CD4-positive, alpha-beta T cell treated with Interleukin-15 for 4 hours (primary cell): Measurements from ENCODE around the gene OR11A1.
"Not testable (repeated sequence)": the region's sequence is repeated elsewhere in the genome, so short reads cannot be mapped to it uniquely, and the experiment has no call there.

ENCODE experiments used
- DNase-seq: peaks from one replicate; pipeline ENCODE4 v3.0.0-alpha.2; 2020; ENCODE audit warnings: low spot score

Gene OR11A1

DNA sequence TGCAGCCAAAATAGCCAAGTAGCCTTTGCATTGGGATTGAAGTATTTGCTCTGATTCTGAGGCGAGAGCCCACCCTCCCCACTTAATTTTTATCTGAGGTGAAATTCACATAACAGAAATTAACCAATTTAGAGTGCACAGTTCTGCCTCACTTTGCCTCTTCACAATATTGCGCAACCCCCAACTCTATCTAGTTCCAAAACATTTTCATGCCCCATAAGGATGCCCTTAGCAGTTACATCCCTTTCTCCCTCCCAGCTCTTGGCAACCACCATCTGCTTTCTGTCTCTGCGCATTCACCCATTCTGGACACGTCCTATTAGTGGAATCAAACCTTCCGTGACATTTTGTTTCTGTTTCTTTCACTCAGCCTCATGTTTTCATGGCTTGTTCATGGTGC lies 21.9 kb upstream of the OR11A1 start:
- no peak for DNase-seq

DNA sequence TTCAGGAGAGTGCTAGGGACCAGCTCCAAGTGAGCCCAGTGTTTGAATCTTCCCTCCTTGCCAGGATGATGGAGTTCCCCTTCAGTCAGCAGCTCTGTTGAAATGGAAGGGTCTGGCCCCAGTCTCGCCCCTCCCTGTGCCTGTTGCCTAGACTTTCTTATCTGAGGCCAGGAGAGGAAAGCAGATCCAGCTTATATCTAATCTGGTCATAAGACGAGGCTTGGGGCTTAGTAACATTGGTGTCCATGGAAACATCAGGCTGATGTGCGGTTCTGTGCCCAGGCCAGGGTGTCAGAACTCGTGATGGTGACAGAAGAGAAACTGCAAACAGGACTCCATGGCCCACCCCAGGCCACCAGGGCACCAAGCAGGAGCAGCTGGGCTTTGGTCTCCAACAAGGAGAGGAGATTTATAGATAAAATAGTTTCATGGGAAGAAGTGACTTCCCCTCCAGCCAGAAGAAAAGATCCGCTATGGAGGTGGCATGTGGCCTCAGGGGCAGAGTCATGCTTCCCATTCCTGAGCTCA lies 21.1 kb upstream of the OR11A1 start:
- DNase-seq = no peak

DNA sequence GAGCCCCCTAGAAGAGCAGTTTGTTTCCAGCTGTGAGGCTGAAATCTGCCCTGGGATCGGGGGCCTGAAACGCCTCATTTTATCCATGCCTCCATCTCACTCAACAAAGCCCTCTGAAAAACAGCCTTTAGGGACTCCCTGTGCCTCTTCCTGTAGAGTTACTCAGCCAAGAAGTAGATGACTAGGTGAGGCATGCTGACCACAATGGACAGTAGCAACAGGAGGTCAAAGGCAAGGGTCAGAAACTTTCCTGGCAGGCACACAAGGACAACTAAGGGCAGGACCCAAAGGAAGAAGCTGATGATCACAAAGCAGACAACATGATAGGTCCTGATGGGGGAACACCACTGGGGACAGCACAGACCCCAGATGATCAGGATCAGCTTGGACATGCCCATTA lies 18.1 kb upstream of the OR11A1 start:
- no peak for DNase-seq

- no peak for DNase-seq
Measured at GRCh38 chr6:29466241-29466640, 9.4 kb upstream of the OR11A1 start.

DNA sequence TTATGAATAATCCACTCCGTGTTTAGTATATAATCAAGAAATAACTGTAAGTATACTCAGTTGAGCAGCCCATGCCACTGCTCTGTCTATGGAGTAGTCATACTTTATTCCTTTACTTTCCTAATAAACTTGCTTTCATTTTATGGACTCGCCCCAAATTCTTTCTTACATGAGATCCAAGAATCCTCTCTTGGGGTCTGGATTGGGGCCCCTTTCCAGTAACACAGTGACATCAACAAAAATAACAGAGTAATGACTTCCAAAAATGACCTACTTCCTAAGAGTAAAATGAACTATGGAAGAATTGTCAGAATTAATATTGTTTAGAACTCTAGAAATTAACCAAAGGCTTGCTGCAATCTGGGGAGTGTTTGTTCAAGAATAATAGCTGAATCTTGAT lies 8.9 kb upstream of the OR11A1 start:
- DNase-seq = no peak

DNA sequence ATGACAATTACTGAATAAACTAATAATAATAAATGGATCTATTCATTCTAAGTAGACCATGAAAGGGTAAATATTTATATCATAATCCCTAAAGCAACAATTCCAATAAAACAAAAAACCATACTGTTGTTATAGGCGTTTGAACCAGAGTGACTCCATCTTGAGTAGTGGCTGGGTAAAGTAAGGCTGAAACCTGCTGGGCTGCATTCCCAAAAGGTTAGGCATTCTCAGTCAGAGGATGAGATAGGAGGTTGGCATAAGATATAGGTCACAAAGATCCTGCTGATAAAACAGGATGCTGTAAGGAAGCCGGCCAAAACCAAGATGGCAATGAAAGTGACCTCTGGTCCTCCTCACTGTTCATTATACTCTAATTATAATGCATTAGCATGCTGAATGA lies 8.4 kb upstream of the OR11A1 start:
- DNase-seq = no peak

GRCh38 chr6:29462022-29462421 lies 5.2 kb upstream of the OR11A1 start:
- DNase-seq = no peak

DNA sequence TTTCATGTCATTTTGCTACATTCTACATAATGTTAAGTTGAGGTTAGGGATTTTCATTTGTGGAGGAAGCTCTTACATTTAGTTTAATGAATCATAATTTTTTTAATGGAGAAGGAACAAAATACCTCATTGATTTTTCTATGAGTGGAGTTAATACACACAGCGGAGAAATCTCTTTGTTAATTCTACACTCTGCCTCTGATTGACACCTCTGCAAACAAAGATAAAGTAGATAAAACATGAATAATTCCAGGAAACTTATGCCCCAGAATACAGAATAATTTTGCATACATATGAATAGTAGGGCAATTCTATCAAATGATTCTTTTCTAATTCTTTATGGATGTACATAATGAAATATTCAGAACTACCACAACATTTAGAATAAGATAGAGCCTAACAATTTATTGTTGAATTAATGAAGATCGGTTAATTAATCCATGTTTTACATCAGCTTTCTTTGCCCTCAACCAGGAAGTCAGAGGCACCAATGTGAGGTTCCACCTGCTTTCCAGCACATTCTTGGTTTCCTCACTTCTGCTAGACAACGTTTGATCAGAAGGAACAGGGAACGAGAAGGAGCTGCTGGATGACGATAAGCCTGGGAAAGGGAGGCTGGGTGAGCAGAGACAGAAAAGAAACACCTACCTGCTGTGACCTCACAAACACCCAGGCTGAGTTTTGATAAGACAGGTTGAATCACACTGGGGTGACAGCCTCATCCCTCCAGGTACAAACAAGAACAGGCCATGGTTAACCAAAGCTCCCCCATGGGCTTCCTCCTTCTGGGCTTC lies 4.3 kb upstream of the OR11A1 start:
- DNase-seq = no peak

GRCh38 chr6:29451471-29452193 lies 5.2 kb downstream of the OR11A1 start:
- DNase-seq = no peak

DNA sequence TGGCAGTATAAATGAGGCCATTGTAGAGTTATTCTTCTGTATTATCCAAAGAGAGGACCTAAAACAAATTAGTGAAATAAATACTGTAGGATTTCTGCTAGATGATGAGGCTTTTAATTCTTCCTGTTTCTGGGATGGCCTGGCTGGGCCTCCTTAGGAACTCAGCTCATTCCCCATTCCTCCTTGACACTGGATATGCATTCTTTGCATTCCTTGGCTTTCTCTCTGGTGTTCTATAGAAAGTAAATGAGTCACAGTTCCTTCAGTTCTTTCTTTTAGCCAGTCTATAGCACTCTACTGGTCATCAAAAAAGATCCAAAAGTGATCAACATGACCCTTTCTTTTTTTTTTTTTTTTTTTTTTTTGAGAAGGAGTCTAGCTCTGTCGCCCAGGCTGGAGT lies 9.2 kb downstream of the OR11A1 start:
- no peak for DNase-seq

GRCh38 chr6:29444031-29444430 lies 12.8 kb downstream of the OR11A1 start:
- DNase-seq = not testable (repeated sequence)

GRCh38 chr6:29442719-29443118 lies 14.2 kb downstream of the OR11A1 start:
- no peak for DNase-seq

GRCh38 chr6:29439006-29439405 lies 17.9 kb downstream of the OR11A1 start, which contains the start of gene OR10C1:
Gene OR10C1, plus strand, starts transcription at chr6:29439306. Its CDS starts 710 bp downstream, at chr6:29440016.
- no peak for DNase-seq

- DNase-seq = not testable (repeated sequence)
Measured at GRCh38 chr6:29436730-29437129, 20.1 kb downstream of the OR11A1 start.

- DNase-seq = no peak
Measured at GRCh38 chr6:29426654-29427053, 30.2 kb downstream of the OR11A1 start.

- DNase-seq = no peak
Measured at GRCh38 chr6:29425075-29425474, 31.8 kb downstream of the OR11A1 start.

- no peak for DNase-seq
Measured at GRCh38 chr6:29424575-29424974, 32.3 kb downstream of the OR11A1 start.

DNA sequence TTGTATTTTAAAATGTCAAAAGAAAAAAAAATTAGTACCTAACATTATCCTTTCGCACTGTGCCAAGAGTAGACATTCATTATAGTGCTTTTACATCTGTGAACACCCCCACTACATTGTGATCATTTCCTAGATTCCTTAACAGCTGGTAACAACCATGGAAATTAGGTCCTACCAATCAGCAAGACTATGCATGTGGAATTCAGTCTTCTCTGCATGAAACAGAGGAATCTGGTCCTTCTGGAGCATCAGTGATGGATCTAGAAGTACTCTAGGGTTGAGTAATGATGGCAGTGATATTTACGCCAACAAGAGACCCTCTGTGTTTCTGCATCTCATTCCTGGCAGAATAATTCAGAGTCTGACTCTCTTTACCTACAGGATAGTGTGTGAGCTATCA lies 32.7 kb downstream of the OR11A1 start:
- DNase-seq = no peak

- DNase-seq = no peak
Measured at GRCh38 chr6:29419516-29419915, 37.4 kb downstream of the OR11A1 start.

DNA sequence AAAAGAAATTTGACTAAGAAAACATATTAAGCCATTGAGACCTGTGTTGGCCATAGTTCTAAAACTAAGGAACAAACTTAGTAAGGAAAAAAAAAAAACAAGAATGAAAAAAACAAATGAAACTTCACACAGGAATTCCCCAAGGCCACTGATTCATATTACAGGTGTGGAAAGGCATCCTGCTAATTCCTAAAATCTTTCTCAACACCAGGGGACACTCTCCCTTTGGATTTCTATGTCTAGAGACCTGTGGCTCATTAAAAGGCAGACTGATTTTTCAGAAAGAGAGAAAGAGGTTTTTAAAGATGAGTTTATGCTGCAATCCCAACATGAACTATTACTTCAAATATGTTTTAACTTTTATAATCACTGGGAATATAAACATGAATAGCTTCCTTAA lies 42.3 kb downstream of the OR11A1 start, which contains the start of gene OR12D1:
TSS of gene OR12D1 (plus strand) at position 341 of the 400 bp plus-strand sequence.
- no peak for DNase-seq

DNA sequence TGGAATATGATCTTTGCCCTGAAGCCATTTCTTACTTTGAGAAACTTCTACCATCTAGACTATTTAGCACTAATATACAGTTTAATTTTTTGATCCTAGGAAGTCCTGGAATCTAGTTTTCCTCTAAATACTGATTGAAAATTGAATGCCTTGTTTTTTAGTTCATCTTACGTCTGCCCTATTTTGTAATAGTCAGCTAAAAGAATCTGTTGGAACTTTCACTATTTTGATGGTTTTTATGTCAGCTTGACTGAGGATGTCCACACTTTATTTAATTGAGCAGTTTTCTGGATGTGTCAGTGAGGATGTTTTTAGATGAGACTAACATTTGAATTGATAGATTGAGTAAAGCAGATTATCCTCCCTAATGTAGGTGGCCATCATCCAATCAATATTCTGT lies 53.1 kb downstream of the OR11A1 start:
- DNase-seq = no peak

DNA sequence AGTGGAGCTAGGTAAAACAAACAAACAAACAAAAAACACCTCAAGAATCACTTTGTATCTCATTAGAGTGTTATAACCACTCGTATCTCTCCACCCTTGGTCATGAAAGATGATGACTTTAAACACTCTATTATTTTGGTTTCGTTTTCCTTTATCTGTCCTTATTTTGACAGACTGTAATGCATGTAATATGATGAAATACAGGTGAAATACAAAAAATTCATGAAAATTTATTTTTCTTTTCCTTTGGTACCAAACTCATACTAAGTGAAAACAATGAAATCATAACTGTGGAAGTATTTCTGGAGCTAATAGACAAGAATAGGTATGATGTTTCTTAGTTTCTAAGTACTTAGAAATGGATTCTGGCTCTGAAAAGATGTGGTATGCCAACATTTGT lies 57.3 kb downstream of the OR11A1 start:
- no peak for DNase-seq

- DNase-seq = no peak
Measured at GRCh38 chr6:29395331-29395730, 61.5 kb downstream of the OR11A1 start, which contains the start of gene OR12D2. Gene OR12D2, plus strand, starts transcription at chr6:29395631. Its CDS starts 1,069 bp downstream, at chr6:29396700.
